K562 (cell line): ENCODE results near the gene VWA5B1. TPM values are rescaled to one million over a fixed set of nuclear protein-coding genes. Genes with fewer than 3 reads are reported as not detected.

ENCODE experiments used
- ATAC-seq: fragments of 200-7000 bp; cut with Tn5 transposase; 3 replicates; pipeline ENCODE4 v1.9.1; 2020; ENCODE audit warnings: moderate library complexity
- BruUV-seq: library from RNA; stranded (reverse); fragments of 400-500 nt; replicated peaks from 2 replicates; lab custom pipeline; 2021; lab: Mats Ljungman, UMichigan
- CTCF ChIA-PET: fragments of 300-600 bp; formaldehyde crosslinking; extraction: SDS; loops from one replicate; lab custom pipeline; 2021; ENCODE audit warnings: low intra/inter-chr PET ratio; lab: Yijun Ruan, JAX
- POLR2A ChIA-PET: fragments of 300-600, 350-650 bp; sonication (Branson Sonifier 250); formaldehyde crosslinking; extraction: SDS; loops from one replicate; lab custom pipeline; 2021; ENCODE audit warnings: antibody characterized with exemption, inconsistent platforms; lab: Yijun Ruan, JAX
- DNase-seq, 4 experiments: peaks; one replicate each; pipeline versions ENCODE4 v3.0.0 to v3.0.0-alpha.2; 2011 to 2018; ENCODE audit warnings: low spot score in 3 of 4, mixed read lengths in 3 of 4; ENCODE audit errors: extremely low read depth in 1 of 4
- FAIRE-seq: peaks from 2 replicates; lab custom pipeline; 2011; peaks lifted over from hg19 to GRCh38; lab: Jason Lieb, UNC
- H2AFZ ChIP-seq: 2 replicates; pipeline ENCODE4 v1.6.0; 2011; ENCODE audit warnings: low read depth, low read length, control low read depth, inconsistent platforms
- H3K27ac ChIP-seq: fragments of 200-600 bp; 3 replicates; pipeline ENCODE4 v1.8.0; 2011; ENCODE audit warnings: low read depth, mild to moderate bottlenecking, control low read depth, inconsistent platforms, low read length, moderate library complexity, mixed read lengths; ENCODE audit errors: extremely low read depth
- H3K27me3 ChIP-seq, 2 experiments: fragments of 300-600 bp in 1 of 2; 2 replicates in 1 of 2; 3 replicates in 1 of 2; pipeline versions ENCODE4 v1.6.0 to v1.8.0; 2011; ENCODE audit warnings: inconsistent platforms in 2 of 2, low read length in 2 of 2, mild to moderate bottlenecking in 1 of 2, mixed read lengths in 1 of 2, moderate library complexity in 1 of 2; ENCODE audit not compliant: control insufficient read depth in 2 of 2, insufficient read depth in 2 of 2
- H3K36me3 ChIP-seq: fragments of 300-600 bp; 3 replicates; pipeline ENCODE4 v1.8.0; 2011; ENCODE audit warnings: mild to moderate bottlenecking, low read length, inconsistent platforms; ENCODE audit not compliant: control insufficient read depth, insufficient read depth
- H3K4me1 ChIP-seq, 2 experiments: fragments of 200-600 bp in 1 of 2; replicated peaks in 1 of 2; 2 replicates in 1 of 2; 3 replicates in 1 of 2; pipeline versions ENCODE4 v1.5.1 to v1.8.0; 2011; ENCODE audit warnings: inconsistent platforms in 2 of 2, low read length in 2 of 2, mild to moderate bottlenecking in 1 of 2, mixed read lengths in 1 of 2, moderate library complexity in 1 of 2; ENCODE audit not compliant: control insufficient read depth in 2 of 2, insufficient read depth in 2 of 2
- H3K4me2 ChIP-seq: 2 replicates; pipeline ENCODE4 v1.6.1; 2011; ENCODE audit warnings: low read length, control low read depth, inconsistent platforms, mixed read lengths; ENCODE audit not compliant: insufficient read depth
- H3K4me3 ChIP-seq: fragments of 200-600 bp; sonication (generic), shearing (Covaris generic); 2 replicates; pipeline ENCODE4 v1.5.1; 2016; ENCODE audit warnings: control low read depth, inconsistent platforms
- H3K79me2 ChIP-seq: fragments of 200-600 bp; 3 replicates; pipeline ENCODE4 v1.8.0; 2011; ENCODE audit warnings: low read length, inconsistent platforms; ENCODE audit not compliant: control insufficient read depth, insufficient read depth
- H3K9ac ChIP-seq, 2 experiments: 2 replicates each; pipeline versions ENCODE4 v1.6.0 to v1.6.1; 2011; ENCODE audit warnings: low read depth in 2 of 2, low read length in 2 of 2, control low read depth in 1 of 2, inconsistent platforms in 1 of 2, mild to moderate bottlenecking in 1 of 2, mixed read lengths in 1 of 2; ENCODE audit not compliant: insufficient read depth in 1 of 2
- H3K9me1 ChIP-seq: one replicate; pipeline ENCODE4 v1.6.0; 2011; ENCODE audit warnings: inconsistent platforms, mild to moderate bottlenecking, low read length, moderate library complexity; ENCODE audit not compliant: control insufficient read depth, insufficient read depth
- H3K9me3 ChIP-seq: replicated peaks from 2 replicates; pipeline ENCODE4 v1.5.1; 2011; ENCODE audit warnings: low read depth, low read length, inconsistent platforms; ENCODE audit not compliant: control insufficient read depth, insufficient read depth
- H4K20me1 ChIP-seq: replicated peaks from 2 replicates; pipeline ENCODE4 v1.6.1; 2011; ENCODE audit warnings: low read length, inconsistent platforms, mixed read lengths; ENCODE audit not compliant: control insufficient read depth, insufficient read depth
- BRD4 ChIP-seq: fragments of 200-600 bp; sonication (generic); IDR thresholded peaks from 2 replicates; pipeline ENCODE4 v1.6.1; 2017; ENCODE audit warnings: inconsistent platforms
- BRF1 ChIP-seq: IDR thresholded peaks from 3 replicates; pipeline ENCODE4 v1.6.1; 2011; ENCODE audit warnings: borderline replicate concordance, mild to moderate bottlenecking; ENCODE audit not compliant: insufficient read length; ENCODE audit errors: extremely low read depth
- CEBPZ ChIP-seq: fragments of 150-350 bp; IDR thresholded peaks from 2 replicates; pipeline ENCODE4 v1.6.1; 2014; ENCODE audit warnings: low read depth, mild to moderate bottlenecking, low read length, borderline replicate concordance
- ELF4 ChIP-seq: fragments of 450-650 bp; formaldehyde crosslinking; IDR thresholded peaks from 2 replicates; pipeline ENCODE4 v1.4.0; 2022; ENCODE audit warnings: missing genetic modification characterization
- ESRRB ChIP-seq: fragments of 250-450 bp; sonication (Bioruptor Pico); IDR thresholded peaks from 2 replicates; pipeline ENCODE4 v1.5.0; 2020; ENCODE audit warnings: mild to moderate bottlenecking, moderate library complexity, borderline replicate concordance
- ETS1 ChIP-seq: conservative IDR thresholded peaks from 2 replicates; pipeline ENCODE4 v1.6.1; 2011; ENCODE audit warnings: low read depth, mild to moderate bottlenecking, low read length; ENCODE audit not compliant: control insufficient read depth
- HIVEP1 ChIP-seq: fragments of 250-450 bp; sonication (Bioruptor Pico); IDR thresholded peaks from 2 replicates; pipeline ENCODE4 v1.4.0; 2020; ENCODE audit warnings: mild to moderate bottlenecking
- NCOA4 ChIP-seq: fragments of 450-650 bp; IDR thresholded peaks from 2 replicates; pipeline ENCODE4 v1.6.1; 2018; ENCODE audit warnings: mild to moderate bottlenecking; ENCODE audit not compliant: partially characterized antibody
- RFX7 ChIP-seq: fragments of 250-450 bp; sonication (Bioruptor Pico); IDR thresholded peaks from 2 replicates; pipeline ENCODE4 v1.5.1; 2021; ENCODE audit warnings: mild to moderate bottlenecking
- SETDB1 ChIP-seq: IDR thresholded peaks from one replicate; pipeline ENCODE4 v1.6.1; 2012; ENCODE audit warnings: low read length, control low read depth, inconsistent platforms
- SMAD1 ChIP-seq: fragments of 150-350 bp; IDR thresholded peaks from 2 replicates; pipeline ENCODE4 v1.6.1; 2014; ENCODE audit warnings: low read length, low read depth; ENCODE audit not compliant: partially characterized antibody
- U2AF2 ChIP-seq: fragments of 200-400 bp; formaldehyde crosslinking; optimal IDR thresholded peaks from 2 replicates; pipeline ENCODE3; 2017; ENCODE audit warnings: low read depth, mild to moderate bottlenecking, low read length
- ZNF592 ChIP-seq: fragments of 450-650 bp; IDR thresholded peaks from 2 replicates; pipeline ENCODE4 v1.6.1; 2017; ENCODE audit warnings: antibody characterized with exemption, mild to moderate bottlenecking
- ZNF75A ChIP-seq: fragments of 450-650 bp; formaldehyde crosslinking; IDR thresholded peaks from 2 replicates; pipeline ENCODE4 v1.4.0; 2020; ENCODE audit warnings: mild to moderate bottlenecking
- ZSCAN29 ChIP-seq: fragments of 450-650 bp; IDR thresholded peaks from 2 replicates; pipeline ENCODE4 v1.6.1; 2017
- WGBS: fragments of 100-300 bp; shearing (Covaris generic); methylation state at CpG from one replicate; pipeline ENCODE4 v1.1.6; 2016; ENCODE audit warnings: low coverage, mixed read lengths; ENCODE audit not compliant: insufficient coverage; ENCODE audit errors: missing lambda C conversion rate; 5-methylcytosine and 5-hydroxymethylcytosine counted together
- in situ Hi-C: fragments of 300-500 bp; cut with MboI; formaldehyde crosslinking; loops from 4 replicates; pipeline ENCODE4 v1.15.0; 2018; ENCODE audit warnings: inconsistent platforms, mixed read lengths
- intact Hi-C: fragments of 100-400 bp; cut with micrococcal nuclease; formaldehyde crosslinking; loops from 2 replicates; pipeline ENCODE4 v1.14.2; 2022
- polyA plus RNA-seq, 8 experiments: library from polyadenylated mRNA; depleted of rRNA in 4 of 8; stranded (reverse) in 5 of 8; unstranded in 3 of 8; fragments of >200 nt; fragmentation: Nextera tagmentation in 2 of 8; fragmentation: Illumina TruSeq in 1 of 8; extraction: Ambion mirVana in 2 of 8; extraction: Trizol in 1 of 8; gene quantifications; 2 replicates each; pipeline versions ENCODE4 v1.2.1 to v1.2.3, GENCODE V29; 2011 to 2014; ENCODE audit warnings: inconsistent platforms in 1 of 8, missing spikeins in 1 of 8
- total RNA-seq, 7 experiments: library from RNA; depleted of rRNA in 6 of 7; stranded (reverse); fragments of >200 nt in 6 of 7; fragmentation: Illumina TruSeq in 2 of 7; extraction: Trizol in 2 of 7; gene quantifications; 2 replicates each; pipeline versions ENCODE4 v1.2.1 to v1.2.3, GENCODE V29; 2011 to 2021; ENCODE audit warnings: low replicate concordance in 1 of 7

The VWA5B1 gene
- total and polyA plus RNA-seq, 9 of the 15 experiments (the other 6 are each of a cell fraction or from before 2014, with no cell fraction given): not detected

GRCh38 chr1:20311289-20311688 lies 20.6 kb downstream of the VWA5B1 start:
- ChIA-PET CTCF (no interaction called here), POLR2A (interaction anchor here (0.6 to 1.1 kb wide), 3 partner anchors 12 to 428 kb away, joined by 3 to 5 read pairs (median 3); no protein-coding TSS in a partner anchor)
- Histone ChIP-seq H4K20me1 (peaks cover 14% of the 10 kb centered on the region), H3K9ac (no peak overlapping the region), H3K27ac (no peak overlapping the region), H3K36me3 (no peaks in the 10 kb centered on the region), H2AFZ (no peak overlapping the region), H3K9me3 (no peaks in the 10 kb centered on the region), H3K4me3 (no peak overlapping the region), H3K9me1 (no peaks in the 10 kb centered on the region), H3K79me2 (no peaks in the 10 kb centered on the region), H3K4me2 (no peak overlapping the region), H3K27me3 (peaks cover 28 to 87% of the 10 kb centered on the region in 2 experiments; a peak in 4 of 5 replicates), H3K4me1 (peaks cover 8 to 9% of the 10 kb centered on the region in 2 experiments; a peak in 3 of 5 replicates)
- no TSS peak for BruUV-seq
- intact Hi-C loops (no loop called here), in situ Hi-C loops (no loop called here)
- ATAC-seq (no peak), FAIRE-seq (no peak), DNase-seq (no peak)
- WGBS: 1% methylated on average over 5 of the region's 5 CpGs
- TF ChIP-seq CEBPZ (no peak), ZSCAN29 (no peak), ESRRB (CRISPR knock-in tag) (no peak), ZNF592 (no peak), BRD4 (no peak), RFX7 (CRISPR knock-in tag) (no peak), NCOA4 (no peak), ETS1 (no peak), SMAD1 (no peak), HIVEP1 (CRISPR knock-in tag) (no peak), ZNF75A (no peak), ELF4 (no peak), U2AF2 (no peak), BRF1 (no peak), SETDB1 (no peak)
